Natural killer cell (primary cell): ENCODE measurements around the gene PCDH9. TPM values are rescaled to one million over a fixed set of nuclear protein-coding genes. Genes with fewer than 3 reads are reported as not detected.

Source experiments
- ATAC-seq, 3 donors: fragments of 150-1000 bp in 2 of 3; fragments of 200-7000 bp in 1 of 3; cut with Tn5 transposase; 1 replicate in 1 of 3; 2 replicates in 2 of 3; pipeline ENCODE4 v1.10.0; 2021; ENCODE audit warnings: mild to moderate bottlenecking in 2 of 3, moderate library complexity in 2 of 3
- DNase-seq, 2 donors: peaks; one replicate each; pipeline versions ENCODE4 v3.0.0 to v3.0.0-alpha.2; 2013 to 2021; ENCODE audit warnings: mixed read lengths in 1 of 2
- H3K27ac ChIP-seq: one replicate; pipeline ENCODE4 v1.5.1; 2013; ENCODE audit warnings: mild to moderate bottlenecking, low read length
- H3K27me3 ChIP-seq: one replicate; pipeline ENCODE4 v1.6.1; 2013; ENCODE audit warnings: low read length; ENCODE audit not compliant: control insufficient read depth, insufficient read depth
- H3K36me3 ChIP-seq: one replicate; pipeline ENCODE4 v1.6.1; 2013; ENCODE audit warnings: low read length; ENCODE audit not compliant: control insufficient read depth, insufficient read depth
- H3K4me1 ChIP-seq: one replicate; pipeline ENCODE4 v1.6.1; 2013; ENCODE audit warnings: low read length; ENCODE audit not compliant: control insufficient read depth, insufficient read depth
- H3K4me3 ChIP-seq: one replicate; pipeline ENCODE4 v1.5.1; 2013; ENCODE audit warnings: low read length
- H3K9me3 ChIP-seq: one replicate; pipeline ENCODE4 v1.6.1; 2013; ENCODE audit warnings: low read length; ENCODE audit not compliant: control insufficient read depth, insufficient read depth
- H3K27ac Mint-ChIP-seq, 2 donors: one replicate each; pipeline ENCODE4 v1.8.0; 2022; ENCODE audit warnings: mild to moderate bottlenecking in 2 of 2, mixed read lengths in 2 of 2, moderate library complexity in 1 of 2
- H3K27me3 Mint-ChIP-seq, 2 donors: one replicate each; pipeline ENCODE4 v1.8.0; 2022; ENCODE audit warnings: low read depth in 2 of 2, mixed read lengths in 2 of 2
- H3K36me3 Mint-ChIP-seq: one replicate; pipeline ENCODE4 v1.8.0; 2022; ENCODE audit warnings: mixed read lengths
- H3K4me1 Mint-ChIP-seq, 2 donors: one replicate each; pipeline ENCODE4 v1.8.0; 2022; ENCODE audit warnings: mixed read lengths in 2 of 2
- H3K4me3 Mint-ChIP-seq: one replicate; pipeline ENCODE4 v1.8.0; 2022; ENCODE audit warnings: mild to moderate bottlenecking, moderate library complexity, mixed read lengths
- H3K9me3 Mint-ChIP-seq, 2 donors: one replicate each; pipeline ENCODE4 v1.8.0; 2022; ENCODE audit warnings: mixed read lengths in 2 of 2
- WGBS: methylation state at CpG from one replicate; pipeline ENCODE4 v1.1.7; 2013; ENCODE audit warnings: missing lambda C conversion rate; ENCODE audit not compliant: insufficient coverage; 5-methylcytosine and 5-hydroxymethylcytosine counted together
- intact Hi-C: fragments of 100-400 bp; cut with micrococcal nuclease; formaldehyde crosslinking; loops from one replicate; pipeline ENCODE4 v1.14.2; 2022
- total RNA-seq, 4 donors: library from RNA; stranded (reverse); fragments of 120-200 nt in 1 of 4; gene quantifications; one replicate each; pipeline versions ENCODE4 v1.2.3 to v1.2.4, GENCODE V29; 2013 to 2022
- TF ChIP-seq, protein P1 (sequence below): fragments of 200-600 bp; IDR thresholded peaks from one replicate; pipeline ENCODE4 v1.8.0; 2022; ENCODE audit warnings: antibody characterized with exemption

Gene PCDH9
- total RNA-seq, 3 donors from 2014 or later (not counting 1 experiment from before 2014, with no cell fraction given), result 0.43 to 1.5 (median 0.68) TPM

DNA sequence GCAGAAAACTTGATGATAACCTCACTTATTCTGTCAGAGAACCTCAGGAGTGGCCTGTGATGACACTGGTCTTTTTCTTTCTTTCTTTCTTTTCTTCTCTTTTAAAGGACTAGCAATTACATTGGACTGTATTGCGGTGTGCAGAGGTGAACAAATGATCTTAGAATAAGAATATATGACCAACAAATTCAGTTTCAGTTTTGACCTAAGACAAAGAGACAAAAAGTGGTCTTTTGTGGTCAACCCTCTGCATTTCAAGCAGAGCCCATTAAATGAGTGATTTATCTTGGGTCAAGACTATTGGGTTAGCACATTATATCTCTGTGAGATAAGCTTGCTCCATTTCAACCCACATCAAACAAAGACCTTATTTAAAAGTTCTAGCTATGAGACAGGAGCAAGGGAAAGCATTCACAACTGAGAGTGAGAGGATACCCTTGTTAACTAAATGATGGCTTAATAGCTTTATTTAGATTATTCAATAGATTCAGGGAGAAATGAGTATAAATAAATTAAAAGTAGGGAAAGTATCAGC lies 644.4 kb downstream of the PCDH9 start:
- ATAC-seq (no peak), DNase-seq (no peak)
- Mint-ChIP-seq H3K9me3 (peaks cover 0 to 5% of the 10 kb centered on the region in 2 donors), H3K36me3 (no peaks in the 10 kb centered on the region), H3K27me3 (no peaks in the 10 kb centered on the region), H3K4me3 (no peak overlapping the region), H3K27ac (no peak overlapping the region), H3K4me1 (no peaks in the 10 kb centered on the region)
- Histone ChIP-seq H3K27me3 (no peaks in the 10 kb centered on the region), H3K4me3 (no peak overlapping the region), H3K4me1 (no peaks in the 10 kb centered on the region), H3K9me3 (no peaks in the 10 kb centered on the region), H3K27ac (no peak overlapping the region), H3K36me3 (no peaks in the 10 kb centered on the region)
- intact Hi-C loops, result no loop called here
- WGBS, result no CpG with 5 or more reads among the region's 1 CpG
- TF ChIP-seq, protein P1, sequence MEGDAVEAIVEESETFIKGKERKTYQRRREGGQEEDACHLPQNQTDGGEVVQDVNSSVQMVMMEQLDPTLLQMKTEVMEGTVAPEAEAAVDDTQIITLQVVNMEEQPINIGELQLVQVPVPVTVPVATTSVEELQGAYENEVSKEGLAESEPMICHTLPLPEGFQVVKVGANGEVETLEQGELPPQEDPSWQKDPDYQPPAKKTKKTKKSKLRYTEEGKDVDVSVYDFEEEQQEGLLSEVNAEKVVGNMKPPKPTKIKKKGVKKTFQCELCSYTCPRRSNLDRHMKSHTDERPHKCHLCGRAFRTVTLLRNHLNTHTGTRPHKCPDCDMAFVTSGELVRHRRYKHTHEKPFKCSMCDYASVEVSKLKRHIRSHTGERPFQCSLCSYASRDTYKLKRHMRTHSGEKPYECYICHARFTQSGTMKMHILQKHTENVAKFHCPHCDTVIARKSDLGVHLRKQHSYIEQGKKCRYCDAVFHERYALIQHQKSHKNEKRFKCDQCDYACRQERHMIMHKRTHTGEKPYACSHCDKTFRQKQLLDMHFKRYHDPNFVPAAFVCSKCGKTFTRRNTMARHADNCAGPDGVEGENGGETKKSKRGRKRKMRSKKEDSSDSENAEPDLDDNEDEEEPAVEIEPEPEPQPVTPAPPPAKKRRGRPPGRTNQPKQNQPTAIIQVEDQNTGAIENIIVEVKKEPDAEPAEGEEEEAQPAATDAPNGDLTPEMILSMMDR, result no peak

DNA sequence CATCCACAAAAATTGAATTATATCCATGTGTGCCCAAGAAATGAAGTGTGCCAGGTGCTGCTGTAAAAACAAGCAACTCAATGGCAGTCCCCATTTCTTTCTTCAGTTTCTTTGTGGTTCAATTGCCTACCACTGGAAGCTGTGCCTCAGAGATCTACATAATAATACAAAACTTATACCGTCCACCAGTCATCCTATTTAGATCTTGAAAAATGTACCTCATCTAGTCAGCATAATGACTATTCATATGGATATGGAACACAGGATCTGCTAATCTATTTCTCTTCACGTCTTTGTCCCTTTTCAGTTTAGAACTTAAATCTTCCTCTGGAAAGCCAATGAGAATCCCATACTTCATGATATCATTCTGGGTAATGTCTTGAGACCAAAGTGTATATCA lies 648.5 kb downstream of the PCDH9 start:
- H3K4me1 ChIP-seq, result no peaks in the 10 kb centered on the region
- no peaks in the 10 kb centered on the region for H3K4me1 Mint-ChIP-seq
- H3K4me3 Mint-ChIP-seq, result no peak overlapping the region
- H3K36me3 ChIP-seq, result no peaks in the 10 kb centered on the region
- no peak overlapping the region for H3K27ac Mint-ChIP-seq
- H3K9me3 ChIP-seq, result no peaks in the 10 kb centered on the region
- no peaks in the 10 kb centered on the region for H3K36me3 Mint-ChIP-seq
- DNase-seq (no peak), ATAC-seq (no peak)
- H3K9me3 Mint-ChIP-seq, result peaks cover 2 to 5% of the 10 kb centered on the region in 2 donors
- H3K27me3 Mint-ChIP-seq, result no peaks in the 10 kb centered on the region
- H3K4me3 ChIP-seq, result no peak overlapping the region
- intact Hi-C loops, result no loop called here
- no peak overlapping the region for H3K27ac ChIP-seq
- no peaks in the 10 kb centered on the region for H3K27me3 ChIP-seq
- TF ChIP-seq, protein P1, result no peak
- 92% methylated on average over 2 of the region's 2 CpGs for WGBS

DNA sequence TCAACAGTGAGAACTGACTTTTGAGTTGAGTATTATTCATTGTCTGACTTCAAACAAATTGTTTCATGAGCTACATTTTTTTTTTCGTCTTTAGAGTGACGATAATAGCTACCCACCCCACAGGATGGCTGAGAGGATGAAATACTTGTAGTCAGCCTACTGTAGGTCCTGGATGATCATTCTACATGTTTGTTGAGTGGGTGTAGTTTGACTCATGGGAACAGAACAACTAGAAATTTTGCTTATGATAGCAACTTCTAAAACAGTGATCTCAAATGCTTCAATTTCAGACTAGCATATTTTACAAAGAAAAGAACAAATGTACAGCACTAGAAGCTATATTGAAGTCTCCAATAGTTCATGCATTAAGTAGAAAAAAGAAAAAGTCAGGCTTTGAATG lies 651.8 kb downstream of the PCDH9 start:
- Mint-ChIP-seq H3K27me3 (no peaks in the 10 kb centered on the region), H3K36me3 (no peaks in the 10 kb centered on the region), H3K9me3 (peaks cover 6 to 8% of the 10 kb centered on the region in 2 donors), H3K27ac (no peak overlapping the region), H3K4me3 (no peak overlapping the region), H3K4me1 (no peaks in the 10 kb centered on the region)
- Histone ChIP-seq H3K4me3 (no peak overlapping the region), H3K36me3 (no peaks in the 10 kb centered on the region), H3K27ac (no peak overlapping the region), H3K9me3 (no peaks in the 10 kb centered on the region), H3K27me3 (no peaks in the 10 kb centered on the region), H3K4me1 (no peaks in the 10 kb centered on the region)
- intact Hi-C loops, result no loop called here
- DNase-seq (no peak), ATAC-seq (no peak)
- TF ChIP-seq, protein P1, result no peak
- no CpG with 5 or more reads among the region's 2 CpGs for WGBS

DNA sequence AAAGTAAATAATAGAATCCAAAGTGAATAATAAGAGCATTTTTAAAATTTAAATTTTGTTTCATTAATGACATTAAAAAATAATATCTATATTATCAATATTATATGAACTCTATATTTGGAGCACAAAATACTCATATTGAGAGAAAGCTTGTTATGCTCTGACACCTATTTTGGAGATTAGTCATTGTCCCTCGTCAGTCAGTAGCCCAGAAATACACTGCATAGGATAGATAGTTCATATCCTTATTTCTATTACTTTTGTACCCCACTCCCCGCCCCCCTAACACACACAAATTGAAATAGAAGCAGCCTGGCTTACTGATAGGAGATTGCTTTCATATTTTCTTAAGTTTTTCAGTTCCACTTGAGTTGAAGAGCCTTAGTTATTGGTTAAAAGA lies 652.8 kb downstream of the PCDH9 start:
- intact Hi-C loops, result no loop called here
- no peak for DNase-seq
- no peaks in the 10 kb centered on the region for H3K36me3 ChIP-seq
- no peak overlapping the region for H3K4me3 Mint-ChIP-seq
- peaks cover 6 to 8% of the 10 kb centered on the region in 2 donors for H3K9me3 Mint-ChIP-seq
- no peak overlapping the region for H3K27ac Mint-ChIP-seq
- ATAC-seq, result no peak
- no peak overlapping the region for H3K4me3 ChIP-seq
- WGBS, result no CpG with 5 or more reads among the region's 2 CpGs
- no peaks in the 10 kb centered on the region for H3K36me3 Mint-ChIP-seq
- H3K4me1 ChIP-seq, result no peaks in the 10 kb centered on the region
- no peaks in the 10 kb centered on the region for H3K27me3 ChIP-seq
- TF ChIP-seq, protein P1, result no peak
- no peaks in the 10 kb centered on the region for H3K27me3 Mint-ChIP-seq
- no peaks in the 10 kb centered on the region for H3K4me1 Mint-ChIP-seq
- H3K9me3 ChIP-seq, result no peaks in the 10 kb centered on the region
- H3K27ac ChIP-seq, result no peak overlapping the region
